Astrocyte of the hippocampus (primary cell): ENCODE measurements around the gene TMC1.
A peak's percentile ranks its signal among the peaks of the same experiment; 100 is the strongest.

Source experiments
- DNase-seq: peaks from one replicate; pipeline ENCODE4 v3.0.0; 2011; ENCODE audit warnings: low read depth, low spot score

TMC1 gene

GRCh38 chr9:72575666-72576065 is 54.3 kb downstream of the TMC1 start:
- DNase-seq, result no peak

GRCh38 chr9:72576087-72576486 is 54.7 kb downstream of the TMC1 start:
- no peak for DNase-seq

- peak; percentile 77 for DNase-seq
These were observed 55.9 kb downstream of the TMC1 start for GRCh38 chr9:72577212-72577753.

- peak; percentile 48 for DNase-seq
These were observed 57.8 kb downstream of the TMC1 start for GRCh38 chr9:72579190-72579589.

- no peak for DNase-seq
These were observed 58.6 kb downstream of the TMC1 start for GRCh38 chr9:72579880-72580550.

- DNase-seq, result no peak
These were observed 60.3 kb downstream of the TMC1 start for GRCh38 chr9:72581694-72582093.

GRCh38 chr9:72583370-72583769 is 62.0 kb downstream of the TMC1 start:
- peak; percentile 37 for DNase-seq

GRCh38 chr9:72586388-72587130 is 65.2 kb downstream of the TMC1 start:
- DNase-seq, result no peak

- DNase-seq, result peak; percentile 84
These were observed 66.9 kb downstream of the TMC1 start for GRCh38 chr9:72588336-72588735.

GRCh38 chr9:72589667-72590521 is 68.5 kb downstream of the TMC1 start:
- DNase-seq, result peak; percentile 28

GRCh38 chr9:72590824-72591223 is 69.4 kb downstream of the TMC1 start:
- DNase-seq, result no peak

GRCh38 chr9:72592502-72593403 is 71.3 kb downstream of the TMC1 start:
- DNase-seq, result peak; percentile 83

GRCh38 chr9:72596451-72597180 is 75.2 kb downstream of the TMC1 start:
- peak; percentile 32 for DNase-seq

GRCh38 chr9:72597181-72597517 is 75.7 kb downstream of the TMC1 start:
- DNase-seq, result no peak

GRCh38 chr9:72597601-72598000 is 76.2 kb downstream of the TMC1 start:
- DNase-seq, result no peak

GRCh38 chr9:72598639-72599038 is 77.2 kb downstream of the TMC1 start:
- DNase-seq, result no peak

- no peak for DNase-seq
These were observed 78.6 kb downstream of the TMC1 start for GRCh38 chr9:72599874-72600534.

GRCh38 chr9:72600671-72601070 is 79.3 kb downstream of the TMC1 start:
- no peak for DNase-seq

GRCh38 chr9:72601615-72602014 is 80.2 kb downstream of the TMC1 start:
- DNase-seq, result no peak

GRCh38 chr9:72612449-72612848 is 91.0 kb downstream of the TMC1 start:
- DNase-seq, result no peak
